Activated CD8-positive, alpha-beta memory T cell treated with anti-CD3 and anti-CD28 coated beads, Interleukin-2, amount 50 U/mL, for 1 hour (primary cell): ENCODE data around the gene LRRC14B.
"Not testable (repeated sequence)": the region's sequence is repeated elsewhere in the genome, so short reads cannot be mapped to it uniquely, and the experiment has no call there.

Source experiments
- DNase-seq: peaks from one replicate; pipeline ENCODE4 v3.0.0-alpha.2; 2020; ENCODE audit errors: extremely low read depth

The LRRC14B gene

DNA sequence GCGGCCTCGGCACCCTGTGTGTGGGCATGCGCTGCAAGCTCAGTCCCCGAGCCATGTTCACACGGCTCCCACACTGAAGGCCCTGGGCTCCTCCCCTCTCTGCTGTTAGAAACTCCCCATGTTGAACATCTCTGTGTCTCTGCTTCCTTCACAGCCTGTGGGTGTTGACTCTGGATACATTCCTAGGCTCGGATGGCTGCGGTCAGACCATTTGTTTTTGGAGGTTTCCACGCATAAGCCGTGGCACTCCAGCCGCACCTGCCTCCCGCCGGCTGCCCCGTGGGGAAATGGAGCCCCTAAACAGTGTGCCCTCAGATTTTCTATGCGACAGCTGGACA is 31.2 kb upstream of the LRRC14B start:
- DNase-seq, result no peak

DNA sequence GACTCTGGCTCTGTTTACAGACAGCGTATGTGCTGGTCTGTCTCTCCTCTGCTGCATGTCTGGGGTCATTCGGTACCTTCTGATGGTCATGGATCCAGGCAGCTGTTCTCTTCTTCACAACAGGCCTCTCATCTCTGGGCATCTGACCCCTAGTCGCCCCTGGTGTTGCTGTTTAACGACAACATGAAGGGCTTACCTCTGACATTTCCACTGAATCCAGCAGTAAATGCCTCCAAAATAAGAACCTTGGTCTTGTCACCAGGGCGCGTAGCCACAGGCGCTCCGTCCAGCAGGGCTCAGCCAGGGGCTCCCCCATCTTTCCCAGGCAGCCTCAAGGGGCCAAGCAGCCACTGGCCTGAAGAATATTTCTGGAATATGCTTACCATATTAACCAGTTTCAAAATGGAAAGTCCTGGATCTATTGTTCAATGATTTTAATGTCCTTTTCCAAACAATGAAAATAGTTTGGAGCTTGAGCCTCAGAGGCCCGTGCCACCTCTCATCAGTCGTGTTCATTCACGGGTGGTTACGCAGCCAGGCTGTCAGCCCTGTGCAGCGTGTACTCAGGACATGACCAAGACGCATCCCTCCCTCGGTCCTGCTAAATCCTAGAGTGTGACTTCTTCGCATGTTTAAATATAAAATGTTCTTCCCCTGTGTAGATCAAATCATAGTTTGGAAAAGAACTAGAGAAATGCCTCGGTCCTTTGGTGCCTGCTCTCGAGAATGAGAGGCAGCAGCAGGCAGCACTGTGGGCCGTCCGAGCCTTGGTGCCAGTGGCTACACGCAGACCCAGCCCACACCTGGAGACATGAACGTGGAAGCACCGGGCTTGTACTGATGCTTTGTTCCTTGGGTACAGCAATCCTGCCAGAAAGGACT is 30.1 kb upstream of the LRRC14B start:
- DNase-seq, result no peak

GRCh38 chr5:161803-162110 is 29.5 kb upstream of the LRRC14B start:
- no peak for DNase-seq

- DNase-seq, result no peak
Measured at GRCh38 chr5:162190-162564, 29.1 kb upstream of the LRRC14B start.

GRCh38 chr5:162565-163337 is 28.5 kb upstream of the LRRC14B start:
- no peak for DNase-seq

DNA sequence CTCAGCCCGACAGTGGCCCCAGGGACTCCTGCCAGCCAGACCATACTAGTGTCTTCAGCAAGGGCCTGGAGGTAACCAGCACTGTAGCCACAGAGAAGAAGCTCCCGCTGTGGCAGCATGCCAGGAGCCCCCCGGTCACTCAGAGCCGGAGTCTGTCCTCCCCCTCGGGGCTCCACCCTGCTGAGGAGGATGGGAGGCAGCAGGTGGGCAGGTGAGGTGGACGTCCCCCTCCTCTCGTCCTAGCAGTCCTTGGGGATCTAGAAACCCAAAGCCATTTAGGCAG is 28.0 kb upstream of the LRRC14B start:
- no peak for DNase-seq

DNA sequence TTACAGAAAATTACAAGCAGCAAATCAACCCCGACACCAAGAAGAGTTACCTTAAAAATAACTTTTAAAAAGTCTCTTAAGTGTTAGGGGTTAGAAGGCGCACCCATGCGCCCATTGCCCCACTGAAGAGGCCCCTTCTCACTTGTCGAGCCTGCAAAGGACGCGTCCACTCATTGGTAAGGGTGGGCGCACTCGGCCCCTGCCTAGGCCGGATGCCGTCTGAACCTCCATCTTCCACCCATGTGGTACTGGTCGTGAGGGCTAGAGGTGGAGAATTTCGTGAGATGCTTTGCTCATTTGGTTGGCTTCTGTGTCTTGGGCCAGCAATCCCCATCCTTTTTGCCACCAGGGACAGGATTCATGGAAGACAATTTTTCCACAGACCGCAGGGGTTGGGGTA is 27.5 kb upstream of the LRRC14B start:
- no peak for DNase-seq

GRCh38 chr5:164244-164643 is 27.1 kb upstream of the LRRC14B start:
- no peak for DNase-seq

- not testable (repeated sequence) for DNase-seq
Measured at GRCh38 chr5:164783-165182, 26.5 kb upstream of the LRRC14B start.

- DNase-seq, result no peak
Measured at GRCh38 chr5:166441-167372, 24.6 kb upstream of the LRRC14B start.

DNA sequence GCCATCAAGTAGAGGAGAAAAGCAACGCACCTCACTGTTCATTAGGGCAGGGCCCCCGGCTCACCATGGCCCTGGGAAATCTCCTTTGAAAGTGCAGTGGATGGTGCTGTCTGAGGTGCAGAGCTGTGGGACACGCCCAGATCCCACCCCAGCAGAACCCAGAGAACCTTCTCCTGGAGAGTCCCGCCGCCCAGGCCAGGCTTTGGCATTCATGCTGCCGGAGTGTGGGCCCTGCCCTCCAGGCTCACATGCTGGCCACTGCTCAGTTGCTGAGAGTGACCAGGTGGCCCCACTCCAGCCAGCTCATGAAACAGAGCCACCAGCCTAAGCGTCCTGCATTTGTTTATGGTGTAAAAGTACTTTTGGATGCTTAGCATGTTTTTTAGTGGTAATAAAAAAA is 23.8 kb upstream of the LRRC14B start:
- no peak for DNase-seq

DNA sequence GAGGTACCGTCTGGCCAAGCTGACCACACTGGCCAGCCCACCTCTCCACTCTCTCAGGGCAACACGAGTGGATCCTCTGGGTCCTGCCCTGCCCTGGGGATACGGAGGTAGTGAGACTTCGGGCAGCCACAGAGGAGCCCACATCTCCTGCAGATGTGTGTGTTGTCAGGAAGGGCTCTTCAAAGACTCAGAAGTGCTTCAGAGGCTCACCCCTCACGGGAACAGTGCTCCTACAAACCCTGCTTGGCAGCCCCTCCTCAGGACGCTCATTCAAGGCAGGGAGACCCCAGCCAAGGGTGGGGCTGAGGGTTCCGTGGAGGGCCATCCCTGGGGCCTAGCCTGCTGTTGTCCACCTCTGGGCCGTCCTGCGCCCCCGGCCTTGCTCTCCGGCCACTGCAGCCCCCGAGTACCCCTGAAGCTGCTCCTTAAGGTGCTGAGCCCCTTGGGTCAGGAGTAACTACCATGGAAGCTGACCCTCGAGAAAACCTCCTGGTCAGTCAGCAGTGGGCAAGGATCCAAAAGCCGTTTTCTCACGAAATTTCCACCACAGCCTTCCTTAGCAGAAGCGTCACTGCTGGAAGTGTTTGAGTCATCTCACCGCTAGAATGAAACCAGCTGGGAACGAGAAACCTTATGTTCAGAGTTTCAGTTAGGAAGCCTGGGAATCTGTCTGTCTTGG is 23.2 kb upstream of the LRRC14B start:
- DNase-seq, result no peak

- DNase-seq, result no peak
Measured at GRCh38 chr5:169071-169727, 22.1 kb upstream of the LRRC14B start.

DNA sequence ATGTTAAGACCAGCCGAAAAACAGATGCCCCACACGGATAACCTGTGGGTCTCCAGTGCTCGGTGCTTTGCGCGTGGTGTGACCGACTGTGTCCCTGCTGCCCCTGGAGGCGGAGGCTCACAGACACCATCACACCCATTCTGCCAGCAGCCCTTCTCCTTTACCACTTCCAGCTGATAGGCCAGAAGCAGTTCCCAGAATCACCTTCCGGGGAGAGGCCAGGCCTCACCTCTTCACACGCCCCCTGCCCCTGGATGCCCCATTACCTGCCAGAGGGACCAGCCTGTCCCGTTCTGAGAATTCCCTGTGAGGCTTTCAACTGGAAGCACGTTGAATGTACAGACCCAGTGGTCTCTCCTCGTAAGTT is 21.6 kb upstream of the LRRC14B start:
- no peak for DNase-seq

DNA sequence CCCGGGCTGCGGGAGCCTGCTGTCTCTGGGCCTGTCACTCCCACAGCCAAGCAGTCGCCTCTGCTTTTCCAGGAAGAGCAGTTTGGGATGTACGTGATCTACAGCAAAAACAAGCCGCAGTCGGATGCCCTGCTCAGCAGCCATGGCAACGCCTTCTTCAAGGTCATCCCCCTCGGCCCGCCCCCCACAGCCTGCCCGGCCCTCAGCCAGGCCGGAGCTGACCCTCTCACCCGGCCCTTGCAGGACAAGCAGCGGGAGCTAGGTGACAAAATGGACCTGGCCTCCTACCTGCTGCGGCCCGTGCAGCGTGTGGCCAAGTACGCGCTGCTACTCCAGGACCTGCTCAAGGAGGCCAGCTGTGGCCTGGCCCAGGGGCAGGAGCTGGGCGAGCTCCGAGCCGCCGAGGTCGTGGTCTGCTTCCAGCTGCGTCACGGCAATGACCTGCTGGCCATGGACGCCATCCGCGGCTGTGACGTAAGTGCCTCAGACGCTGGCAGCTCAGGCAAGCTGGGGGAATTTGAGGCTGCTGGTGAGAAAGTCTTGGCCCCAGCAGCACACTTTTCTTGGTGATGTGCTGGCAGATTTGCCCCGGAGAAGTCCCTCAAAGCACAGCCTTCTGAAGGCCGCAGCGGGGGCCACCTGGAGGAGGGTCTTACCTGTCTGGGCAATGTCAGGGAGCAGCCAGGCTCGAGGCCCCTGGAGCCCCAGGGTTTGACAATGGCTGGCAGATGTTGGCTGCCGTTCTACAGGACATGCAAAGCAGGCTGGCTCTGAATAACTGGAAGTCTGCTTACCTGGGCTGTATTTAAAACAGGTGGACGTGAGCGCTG is 20.1 kb upstream of the LRRC14B start:
- DNase-seq, result no peak

DNA sequence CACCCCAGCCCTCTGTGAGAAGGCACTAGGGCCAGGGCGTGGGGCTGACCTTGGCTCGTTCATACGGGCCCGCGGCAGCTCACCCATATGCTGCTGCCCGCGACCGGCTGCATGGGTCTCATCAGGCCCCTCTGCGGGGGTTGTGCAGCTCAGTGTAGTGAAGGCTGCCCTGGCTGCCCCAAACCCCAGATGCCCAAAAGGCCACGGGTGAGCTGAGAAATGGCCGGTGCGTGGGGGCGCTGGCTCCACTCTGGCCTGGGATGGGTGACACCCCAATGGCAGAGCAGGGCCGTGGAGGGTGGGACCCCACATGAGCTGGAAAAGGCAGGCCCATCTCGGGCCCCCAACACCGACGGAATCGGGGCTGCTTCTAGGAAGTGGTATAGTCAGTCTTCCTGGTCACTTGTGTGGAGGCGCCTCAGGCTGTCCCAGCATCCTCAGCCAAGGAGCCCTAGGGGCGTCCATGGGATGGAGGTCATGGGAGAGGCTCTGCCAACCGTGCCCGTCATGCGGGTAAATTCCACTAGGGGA is 19.4 kb upstream of the LRRC14B start:
- no peak for DNase-seq

DNA sequence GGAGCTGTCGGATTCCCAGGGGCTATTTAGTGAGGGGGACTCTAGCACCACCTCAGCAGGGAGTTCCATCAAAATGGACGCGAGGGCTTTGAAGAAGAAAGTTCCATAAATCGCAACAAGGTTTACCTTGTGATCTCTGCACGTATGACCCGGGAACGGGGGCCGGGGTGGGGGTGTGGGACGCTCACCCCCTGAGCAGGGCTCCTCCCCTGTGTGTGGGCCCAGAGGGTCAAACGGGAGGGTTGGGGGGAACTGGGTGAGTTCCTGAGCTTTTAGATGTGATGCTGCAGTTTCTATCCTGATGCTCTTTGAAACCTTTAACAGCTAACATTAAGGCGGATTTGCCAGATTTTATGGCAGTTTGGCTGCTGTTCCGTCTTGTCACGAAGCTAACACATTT is 18.9 kb upstream of the LRRC14B start:
- no peak for DNase-seq

GRCh38 chr5:172841-173251 is 18.4 kb upstream of the LRRC14B start:
- no peak for DNase-seq

- no peak for DNase-seq
Measured at GRCh38 chr5:173392-174290, 17.7 kb upstream of the LRRC14B start.

DNA sequence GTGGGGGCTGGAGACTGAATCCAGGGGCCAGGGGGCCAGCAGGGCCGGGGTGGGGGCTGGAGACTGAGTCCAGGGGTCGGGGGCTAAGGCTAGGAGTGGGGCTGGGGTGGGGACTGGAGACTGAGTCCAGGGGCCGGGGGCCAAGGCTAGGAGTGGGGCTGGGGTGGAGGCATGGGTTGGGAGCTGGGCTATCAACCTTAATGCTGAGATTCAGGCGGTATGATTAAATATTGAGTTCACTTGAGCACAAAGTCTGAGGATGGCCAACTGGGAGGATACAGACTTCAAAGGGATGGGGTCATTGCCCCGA is 17.0 kb upstream of the LRRC14B start:
- DNase-seq, result no peak
